RKO (cell line): ENCODE data around the gene PLXNA4.
"Not testable (repeated sequence)": the region's sequence is repeated elsewhere in the genome, so short reads cannot be mapped to it uniquely, and the experiment has no call there.

Source experiments
- DNase-seq: peaks from one replicate; pipeline ENCODE4 v3.0.0-alpha.2; 2016; ENCODE audit warnings: low spot score

Gene PLXNA4

DNA sequence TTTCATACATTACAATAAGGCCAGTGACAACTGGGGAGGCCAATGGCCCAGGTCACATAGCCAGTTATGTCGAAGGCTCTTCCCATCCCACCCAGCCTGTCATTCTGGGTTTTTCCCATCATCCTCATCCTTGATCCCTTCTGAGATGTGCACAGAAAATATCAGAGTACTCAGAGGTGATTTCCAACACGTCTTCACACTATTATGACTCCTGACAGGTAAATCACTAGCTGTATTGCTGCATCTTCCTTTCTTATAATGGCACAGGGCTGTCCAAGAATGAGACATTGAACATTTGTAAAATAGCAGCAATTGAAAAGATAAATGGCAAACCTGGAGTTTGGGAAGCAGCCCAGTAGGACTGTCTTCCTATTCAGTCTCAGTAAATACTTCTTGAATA lies 159.9 kb downstream of the PLXNA4 start:
- no peak for DNase-seq

DNA sequence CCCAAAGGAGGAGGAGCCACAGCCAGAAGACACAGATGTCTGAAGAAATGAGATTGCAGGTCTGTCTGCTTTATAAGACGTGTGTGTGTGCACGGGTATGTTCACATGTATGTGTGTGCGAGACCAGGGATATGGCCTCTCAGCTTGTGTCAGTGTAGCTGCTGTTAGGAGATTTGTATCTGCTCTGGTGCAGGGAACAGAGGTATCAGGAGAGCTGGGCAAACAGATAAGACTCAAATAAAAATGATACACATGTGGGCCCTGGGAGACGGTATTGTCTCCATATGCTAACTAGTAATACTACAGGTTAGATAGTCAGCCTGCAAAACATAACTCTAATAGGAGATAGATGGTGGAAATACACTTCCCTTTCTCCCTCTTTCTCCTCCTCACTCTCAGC lies 161.0 kb downstream of the PLXNA4 start:
- DNase-seq: no peak

DNA sequence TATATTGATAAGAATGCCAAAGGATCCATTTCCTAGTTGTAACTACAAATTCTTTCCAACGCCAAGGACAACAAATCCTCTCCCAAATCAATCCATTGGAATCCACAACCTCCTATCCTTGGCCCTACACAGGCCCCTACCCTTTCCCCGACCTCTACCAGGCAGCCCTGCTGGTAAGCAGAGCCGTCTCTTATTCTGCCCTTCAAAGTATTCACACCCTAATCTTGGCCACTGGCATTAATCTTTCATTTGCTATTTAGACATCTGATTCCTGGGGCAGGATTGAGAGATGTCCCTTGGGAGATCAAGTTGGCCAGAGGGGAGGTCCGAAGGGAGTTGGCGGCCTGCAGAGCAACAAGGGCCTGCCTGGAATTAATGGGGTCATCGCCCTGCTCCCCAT lies 161.4 kb downstream of the PLXNA4 start:
- no peak for DNase-seq

DNA sequence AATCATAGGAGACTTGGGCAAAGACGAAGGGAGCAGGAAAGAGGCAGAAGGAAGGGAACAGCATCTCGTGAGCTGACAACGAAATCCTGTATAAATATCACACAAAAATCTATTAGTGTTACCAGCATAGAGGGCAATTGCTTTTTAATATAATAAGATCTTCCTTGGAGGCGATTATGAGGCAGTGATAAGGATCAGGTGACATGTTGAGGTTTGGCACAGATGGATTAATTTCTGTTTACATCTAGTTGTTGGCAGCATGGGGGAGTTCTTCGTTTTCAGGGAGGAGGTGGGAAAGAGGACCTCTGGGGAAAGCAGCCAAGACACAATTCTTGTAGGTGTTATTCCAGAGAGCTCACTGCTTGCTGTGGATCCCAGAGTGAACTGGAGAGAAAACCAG lies 163.8 kb downstream of the PLXNA4 start:
- DNase-seq: no peak

DNA sequence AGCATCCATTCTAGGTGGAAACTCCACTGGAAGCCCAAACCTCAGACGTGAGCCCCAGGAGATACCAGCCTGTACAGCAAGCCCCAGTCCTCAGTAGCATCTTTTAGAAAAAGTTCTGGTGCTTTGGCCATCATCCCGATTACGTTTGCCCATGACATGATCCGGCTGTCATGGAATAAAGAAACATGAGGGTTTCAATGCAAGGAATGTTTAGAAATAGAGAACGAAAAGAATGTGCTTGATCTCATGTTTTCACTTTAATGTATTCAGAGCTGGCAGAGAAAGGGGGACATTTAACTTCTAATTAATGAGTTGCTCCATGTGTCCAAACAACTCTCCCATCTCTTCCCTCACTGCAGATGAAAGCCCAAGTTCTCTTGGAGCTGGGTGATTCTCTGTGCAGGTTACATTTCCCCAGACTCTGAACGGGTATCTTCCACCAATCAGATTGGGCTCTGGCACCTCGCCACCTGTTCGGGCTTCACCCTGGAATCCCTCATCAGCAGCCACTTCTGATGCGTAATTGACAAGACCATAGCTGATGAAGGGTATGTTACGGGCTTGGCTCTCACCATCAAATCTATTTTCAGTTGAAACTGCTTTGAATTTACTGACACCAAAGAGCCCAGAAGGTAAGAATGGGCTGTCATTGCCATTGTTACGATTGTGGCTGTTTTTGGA lies 165.3 kb downstream of the PLXNA4 start:
- no peak for DNase-seq

DNA sequence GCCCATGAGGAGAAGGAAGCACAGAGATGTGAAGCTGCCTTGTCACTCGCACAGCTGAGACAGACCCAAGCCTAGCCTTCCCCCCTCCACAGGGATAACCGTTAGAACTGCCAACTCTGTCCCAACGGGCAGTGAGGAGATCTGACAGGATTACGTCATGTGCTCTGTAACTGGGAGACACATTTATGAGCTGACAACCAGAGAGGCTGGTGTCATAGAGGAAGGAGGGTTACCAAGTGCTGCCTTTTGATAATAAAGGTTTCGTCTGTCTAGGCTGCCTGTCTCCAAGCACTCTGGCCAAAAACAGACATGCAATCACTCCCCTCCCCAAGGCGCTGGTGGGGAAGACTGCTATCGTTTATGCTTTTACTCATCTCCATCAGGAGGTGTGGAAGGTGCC lies 165.9 kb downstream of the PLXNA4 start:
- no peak for DNase-seq

DNA sequence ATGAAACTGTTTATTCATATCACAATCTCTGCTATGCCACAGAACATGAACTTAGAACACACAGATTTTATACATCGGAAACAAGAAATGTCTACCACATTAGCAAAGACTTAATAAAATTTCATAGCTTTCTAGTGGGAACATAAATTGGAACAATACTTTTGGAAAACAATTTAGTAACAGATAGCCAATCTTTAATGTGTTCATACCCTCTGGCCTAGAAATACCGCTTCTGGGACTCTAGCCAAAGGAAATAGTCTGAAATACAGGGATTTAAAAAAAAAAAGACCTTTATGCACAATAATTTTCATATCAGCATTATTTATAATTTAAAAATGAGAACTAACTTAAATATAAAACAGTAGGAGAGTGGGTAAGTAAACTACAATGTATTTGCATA lies 168.5 kb downstream of the PLXNA4 start:
- no peak for DNase-seq

DNA sequence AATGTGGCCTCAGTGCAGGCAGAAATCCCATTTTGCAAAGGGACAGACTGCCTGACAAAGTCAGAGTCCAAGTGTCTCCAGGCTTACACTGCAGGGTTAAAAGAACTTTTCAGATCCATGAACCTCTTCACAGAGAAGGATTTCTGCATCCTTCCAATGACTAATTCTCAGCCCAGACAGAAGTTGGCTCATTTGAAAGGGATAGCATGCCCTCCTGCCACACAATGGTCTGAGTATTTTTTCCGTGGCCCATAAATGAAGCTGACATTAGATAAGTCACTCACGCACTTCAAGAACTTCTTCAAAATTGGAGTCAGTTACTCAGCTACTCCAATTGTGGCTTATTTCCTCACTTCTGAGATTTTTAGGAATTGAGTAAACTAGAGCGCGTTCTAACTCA lies 170.2 kb downstream of the PLXNA4 start:
- no peak for DNase-seq

DNA sequence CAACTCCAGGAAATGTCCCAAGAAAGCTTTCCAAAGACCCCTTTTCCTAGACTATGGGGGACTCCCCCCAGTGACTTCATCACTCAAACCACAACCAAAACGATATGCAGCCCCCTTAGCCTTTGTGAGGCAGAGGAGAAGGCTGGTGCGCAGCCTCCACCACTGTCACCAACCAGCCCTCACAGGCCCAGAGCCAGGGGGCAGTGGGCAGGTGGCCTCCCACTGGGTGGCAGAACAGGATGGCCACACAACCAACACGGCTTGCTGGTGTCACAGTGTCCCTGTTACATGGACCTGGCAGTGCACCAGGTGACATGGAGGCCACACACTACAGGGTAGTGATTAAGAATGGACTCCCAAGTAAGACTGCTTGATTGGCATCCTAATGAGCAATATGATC lies 172.0 kb downstream of the PLXNA4 start:
- no peak for DNase-seq

DNA sequence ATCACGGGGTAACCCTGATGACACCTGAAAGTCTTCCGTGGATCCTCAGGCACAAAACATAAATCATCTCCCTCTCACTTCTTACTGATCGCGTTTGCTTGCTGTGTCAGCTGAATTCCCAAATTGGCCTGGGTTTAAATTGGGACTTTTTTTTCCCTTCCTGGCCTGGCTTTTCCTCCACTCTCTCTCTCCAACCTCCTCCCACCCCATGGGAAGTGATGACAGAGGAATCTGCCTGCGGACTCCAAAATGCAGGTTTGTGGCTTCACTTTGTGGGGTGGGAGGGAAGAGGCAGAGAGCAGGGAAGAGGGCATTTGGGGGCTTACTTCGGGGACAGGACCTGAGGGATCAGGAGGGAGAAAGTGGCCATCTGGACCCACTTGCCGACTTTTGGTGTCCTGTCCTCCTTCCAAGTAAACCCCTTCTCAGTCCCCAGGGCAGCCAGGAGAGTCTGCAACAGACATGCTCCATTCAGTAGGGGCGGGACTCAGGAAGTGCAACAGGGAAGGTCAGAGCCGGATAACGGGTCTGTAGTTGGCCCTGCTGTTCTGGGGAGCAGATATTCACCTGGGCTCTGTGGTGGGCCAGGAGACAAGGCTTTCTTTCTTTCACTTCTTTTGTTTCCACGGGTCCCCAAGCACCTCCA lies 172.7 kb downstream of the PLXNA4 start:
- DNase-seq: no peak

DNA sequence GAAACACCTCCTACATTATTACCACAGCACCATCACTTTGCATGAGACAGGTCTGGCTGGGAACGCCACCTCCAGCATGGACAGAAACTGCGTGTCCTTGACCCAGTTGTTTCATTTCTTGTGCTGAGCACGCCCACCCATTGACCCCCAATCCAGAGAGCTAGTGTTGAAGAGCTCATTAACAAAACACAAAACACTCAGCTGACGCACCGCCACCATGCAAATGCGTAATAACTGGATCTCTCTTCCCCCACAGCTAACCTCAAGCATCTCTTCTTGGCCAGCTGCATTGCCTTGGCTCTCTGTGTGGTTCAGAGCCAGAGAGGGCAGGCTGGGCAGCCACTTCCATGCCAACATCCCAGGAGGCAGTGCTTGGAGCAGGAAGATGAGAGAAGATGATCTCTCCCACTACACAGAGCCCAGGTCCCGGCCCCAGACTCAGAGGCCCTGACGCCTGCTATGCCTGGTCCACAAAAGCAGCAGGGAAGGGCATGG lies 173.5 kb downstream of the PLXNA4 start:
- DNase-seq: no peak

DNA sequence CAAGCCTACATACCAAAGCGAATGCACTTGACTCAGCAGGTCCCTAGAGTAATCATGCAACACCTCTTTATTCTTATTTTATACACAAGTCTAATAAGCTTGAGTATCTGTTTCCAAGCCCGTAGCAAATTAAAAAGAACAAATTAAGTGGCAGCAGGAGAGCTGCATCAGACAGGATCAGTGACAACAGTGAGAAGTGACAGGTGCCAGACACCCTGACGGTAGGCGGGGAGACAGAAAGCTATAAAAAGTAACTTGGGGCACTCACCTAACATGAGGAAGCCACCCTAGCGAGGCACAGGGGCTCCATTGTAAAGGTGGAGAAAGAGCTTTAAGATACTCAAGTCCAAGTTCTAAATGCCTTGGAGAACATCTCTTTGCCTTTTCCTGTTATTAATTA lies 174.2 kb downstream of the PLXNA4 start:
- no peak for DNase-seq

DNA sequence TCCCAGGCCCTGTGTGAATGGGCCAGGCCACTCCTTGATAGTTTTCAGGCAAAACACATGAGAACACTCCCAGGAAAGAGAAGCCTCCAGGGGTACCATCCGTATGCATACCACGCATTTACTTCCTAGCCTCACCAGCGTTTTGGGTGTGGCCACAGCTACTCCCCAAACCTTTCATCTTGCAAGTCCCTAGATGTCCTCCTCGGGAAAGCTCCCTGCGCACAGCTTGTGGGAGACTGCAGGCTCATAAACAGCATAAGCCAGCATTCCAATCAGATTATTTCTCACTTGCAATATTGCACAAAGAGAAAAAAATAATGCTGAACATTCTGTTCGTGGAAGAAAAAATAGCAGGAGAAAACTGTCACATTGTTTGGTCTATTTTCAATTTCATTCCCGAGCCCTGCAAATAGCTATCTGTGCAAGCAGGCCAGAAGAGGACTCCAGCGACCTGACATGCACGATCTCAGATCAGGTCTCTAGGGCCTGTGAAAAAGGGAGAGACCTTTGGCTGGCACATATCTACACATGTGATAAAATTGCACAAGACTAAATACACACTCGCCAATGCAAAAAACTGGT lies 175.6 kb downstream of the PLXNA4 start:
- no peak for DNase-seq

DNA sequence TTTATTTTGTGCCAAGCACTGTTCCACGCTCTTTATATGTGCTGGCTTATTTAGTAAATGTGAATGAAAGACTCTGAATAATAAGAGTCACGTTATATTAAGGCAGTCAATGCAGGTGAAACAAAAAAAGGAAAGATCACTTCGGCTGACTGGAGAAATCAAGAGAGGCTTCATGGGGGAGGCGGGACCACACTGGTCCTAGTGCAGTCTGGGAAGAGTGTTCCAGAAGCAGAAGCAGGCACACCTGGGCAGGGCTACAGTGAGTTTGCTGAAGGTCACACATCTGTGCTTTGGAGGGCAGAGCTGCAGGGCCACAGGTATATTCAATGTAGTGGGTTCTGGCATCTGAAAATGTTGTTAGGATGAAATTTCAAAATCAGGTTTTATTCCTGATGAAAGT lies 176.9 kb downstream of the PLXNA4 start:
- DNase-seq: no peak

DNA sequence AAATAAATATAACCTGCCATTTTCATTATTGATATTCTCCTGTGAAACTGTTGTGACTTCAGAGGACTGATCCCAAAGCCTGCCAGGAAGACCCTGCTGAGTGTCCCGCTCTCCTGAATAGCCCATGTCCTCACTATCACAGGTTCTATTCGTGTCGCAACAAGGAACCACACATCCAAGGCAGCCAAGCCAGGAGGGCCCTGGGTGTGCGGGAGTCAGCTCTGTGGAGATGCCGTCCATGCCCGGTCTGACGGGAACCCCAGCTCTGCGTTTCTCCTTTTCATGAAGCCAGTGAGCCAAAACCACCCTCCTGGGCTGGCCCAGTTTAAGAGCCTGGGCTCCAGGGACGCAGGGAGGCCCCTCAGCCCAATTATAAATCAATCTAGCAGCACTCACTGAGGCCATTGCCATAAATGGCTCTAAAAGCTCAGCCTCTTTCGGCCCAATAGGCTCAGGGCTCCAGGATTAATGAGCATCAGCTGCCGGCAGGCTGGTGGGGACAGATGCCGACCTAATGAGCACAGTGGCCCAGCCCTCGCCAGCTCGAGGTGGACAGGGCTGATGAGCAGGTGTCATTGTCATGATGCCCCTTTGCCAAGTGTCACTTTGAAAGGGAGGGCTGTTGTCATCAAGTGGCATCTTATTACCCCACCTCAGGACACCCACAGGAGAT lies 177.9 kb downstream of the PLXNA4 start:
- no peak for DNase-seq

DNA sequence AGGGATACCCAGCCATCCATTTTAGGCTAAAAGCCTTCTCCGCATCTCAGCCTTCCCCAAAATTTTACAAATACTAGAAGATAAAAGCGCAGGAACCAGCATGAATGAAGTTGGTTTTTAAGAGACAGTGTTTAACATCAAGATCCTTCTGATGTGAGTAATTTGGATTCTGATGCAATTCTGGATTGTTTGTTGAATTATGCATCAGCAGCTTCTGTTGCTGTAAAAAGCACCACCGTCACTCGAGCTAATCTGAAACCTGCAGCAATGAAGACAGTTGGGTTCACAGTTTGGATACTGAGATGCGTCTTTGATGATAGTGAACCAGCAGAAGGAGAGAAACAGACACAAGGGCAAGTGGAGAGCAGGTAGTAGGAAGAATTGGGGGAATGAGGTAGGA lies 179.2 kb downstream of the PLXNA4 start:
- no peak for DNase-seq

DNA sequence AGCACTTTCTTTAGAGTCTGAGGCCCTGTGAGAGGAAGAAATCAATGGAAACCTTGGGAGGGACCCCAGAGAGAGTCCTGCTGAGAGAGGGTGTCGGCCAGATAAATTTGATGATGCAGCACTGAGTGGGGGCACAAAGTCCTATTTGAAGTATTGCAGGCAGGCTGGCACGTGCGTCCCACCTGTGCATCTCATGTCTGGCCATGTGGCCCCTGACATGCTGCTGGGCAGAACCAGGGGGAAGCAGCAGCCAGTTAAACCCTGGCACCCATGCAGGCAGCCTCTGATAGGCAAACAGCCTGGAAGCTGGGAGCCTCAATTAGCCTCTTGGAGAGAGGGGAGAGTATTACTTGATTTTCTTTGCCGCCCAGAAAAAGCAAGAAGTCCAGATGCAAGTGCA lies 180.9 kb downstream of the PLXNA4 start:
- no peak for DNase-seq

DNA sequence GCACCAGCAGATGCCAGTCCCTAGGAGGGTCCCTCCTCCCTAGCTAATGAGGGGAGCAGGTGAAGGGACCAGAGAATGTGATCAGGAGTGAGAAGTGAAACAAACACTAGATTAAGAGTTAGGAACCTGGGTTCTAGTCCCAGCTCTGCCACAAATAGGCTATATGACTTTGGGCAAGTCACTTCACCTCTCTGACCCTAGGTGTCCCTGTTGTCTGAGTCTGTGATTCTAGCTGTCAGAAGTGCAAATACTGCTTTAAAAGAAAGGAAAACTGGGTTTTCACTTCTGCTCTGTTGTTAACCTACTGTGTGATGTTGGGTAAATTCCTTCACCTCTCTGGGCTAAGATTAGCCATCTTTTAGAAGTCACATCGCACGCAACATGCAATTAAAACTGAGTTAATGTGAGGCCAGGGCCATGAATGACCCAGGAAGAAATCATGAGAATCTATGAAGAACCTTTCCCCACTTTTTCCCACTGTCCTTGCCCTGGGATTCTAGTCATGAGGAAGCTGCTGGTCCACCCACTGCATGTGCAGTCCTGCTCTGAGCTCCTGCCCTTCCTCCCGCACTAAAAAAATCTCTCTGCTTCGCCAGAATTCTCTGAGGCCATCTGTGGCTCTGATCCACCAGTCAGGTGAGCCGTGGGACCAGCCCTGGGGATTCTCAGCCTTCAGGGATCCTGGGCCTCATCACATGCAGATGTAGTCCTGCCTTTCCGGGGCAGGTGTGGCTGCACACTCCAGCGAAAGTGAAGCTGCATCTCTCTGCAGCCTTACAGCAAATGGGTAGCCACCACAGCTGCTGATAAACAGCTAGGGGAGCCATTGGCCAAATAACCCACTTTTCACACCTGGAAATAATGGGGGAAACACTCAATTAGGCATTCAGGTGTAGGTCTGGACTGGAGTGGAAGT lies 181.7 kb downstream of the PLXNA4 start:
- DNase-seq: peak; percentile 33

DNA sequence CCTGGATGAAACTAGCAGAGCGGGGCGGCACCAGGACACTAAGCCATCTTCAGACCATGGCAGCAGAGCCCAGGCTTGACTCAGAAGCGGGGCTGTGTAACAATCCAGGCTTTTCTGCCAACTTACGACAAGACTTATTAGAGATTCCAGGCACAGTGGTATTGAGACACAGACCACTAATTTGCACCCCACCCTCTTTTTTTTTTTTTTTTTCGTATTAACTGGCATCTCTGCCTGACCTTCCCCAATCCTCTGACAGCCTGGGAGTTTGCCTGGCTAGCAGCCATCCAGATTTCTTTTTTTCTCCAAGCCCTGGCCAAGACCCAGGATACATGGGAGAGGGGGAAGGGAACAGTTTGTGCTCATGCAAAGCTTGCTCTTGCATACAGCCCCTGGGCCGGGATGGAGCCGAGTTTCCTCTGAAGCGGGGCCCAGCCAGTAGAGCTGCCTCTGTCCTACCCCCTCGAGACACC lies 182.4 kb downstream of the PLXNA4 start:
- DNase-seq: no peak

DNA sequence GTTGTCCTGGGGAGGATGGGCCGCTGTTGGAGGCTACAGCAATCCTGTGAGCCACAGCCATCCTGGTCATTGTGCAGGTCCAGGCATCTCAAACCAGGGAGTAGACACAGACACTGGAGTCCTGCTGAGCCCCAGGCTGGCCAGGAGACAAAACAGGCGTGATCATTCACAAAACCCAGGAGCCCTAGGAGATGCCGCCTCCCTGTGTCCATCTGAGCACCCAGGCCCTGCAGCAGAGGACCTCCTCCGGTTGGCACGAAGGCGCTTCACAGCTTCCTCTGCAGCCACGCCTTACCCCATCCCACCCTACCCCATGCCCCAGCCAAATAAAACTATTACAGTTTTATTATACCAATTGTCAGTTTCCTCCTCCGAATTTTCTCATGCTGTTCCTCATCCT lies 183.6 kb downstream of the PLXNA4 start:
- no peak for DNase-seq

DNA sequence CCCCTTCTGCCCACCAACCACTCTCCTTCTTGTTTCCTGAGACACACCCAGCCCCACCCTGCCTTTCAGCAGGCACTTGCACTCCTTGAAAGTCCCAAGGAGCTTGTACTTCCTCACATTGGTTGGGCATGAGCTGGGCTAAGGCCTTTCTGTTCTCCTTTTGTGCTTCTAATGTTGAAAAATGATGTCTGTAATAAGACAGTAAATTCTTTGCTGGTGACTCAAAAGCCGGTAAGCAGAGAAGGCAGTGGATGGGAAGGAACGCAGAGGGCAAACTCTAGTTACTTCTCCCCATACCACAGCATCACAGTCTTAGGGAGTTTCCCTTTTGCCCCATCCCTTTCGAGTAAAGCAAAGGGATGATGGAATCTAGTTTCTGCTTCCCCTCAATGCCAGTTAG lies 185.6 kb downstream of the PLXNA4 start:
- DNase-seq: no peak

DNA sequence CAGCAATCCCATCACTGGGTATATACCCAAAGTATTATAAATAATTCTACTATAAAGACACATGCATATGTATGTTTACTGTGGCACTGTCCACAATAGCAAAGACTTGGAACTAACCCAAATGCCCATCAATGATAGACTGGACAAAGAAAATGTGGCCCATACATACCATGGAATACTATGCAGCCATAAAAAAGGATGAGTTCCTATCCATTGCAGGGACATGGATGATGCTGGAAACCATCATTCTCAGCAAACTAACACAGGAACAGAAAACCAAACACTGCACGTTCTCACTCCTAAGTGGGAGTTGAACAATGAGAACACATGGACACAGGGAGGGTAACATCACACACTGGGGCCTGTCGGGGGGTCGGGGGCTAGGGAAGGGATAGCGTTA lies 186.2 kb downstream of the PLXNA4 start:
- DNase-seq: not testable (repeated sequence)
